PFSK-1 (cell line): ENCODE data around the gene HTRA2.

Experiments used
- SIN3A ChIP-seq: IDR thresholded peaks from 2 replicates; pipeline ENCODE4 v1.6.1; 2012; ENCODE audit warnings: mild to moderate bottlenecking, low read length, moderate library complexity, borderline replicate concordance; ENCODE audit not compliant: insufficient read depth
- TAF1 ChIP-seq: IDR thresholded peaks from 2 replicates; pipeline ENCODE4 v1.6.1; 2012; ENCODE audit warnings: low read length, control low read depth, borderline replicate concordance; ENCODE audit not compliant: insufficient read depth

DNA sequence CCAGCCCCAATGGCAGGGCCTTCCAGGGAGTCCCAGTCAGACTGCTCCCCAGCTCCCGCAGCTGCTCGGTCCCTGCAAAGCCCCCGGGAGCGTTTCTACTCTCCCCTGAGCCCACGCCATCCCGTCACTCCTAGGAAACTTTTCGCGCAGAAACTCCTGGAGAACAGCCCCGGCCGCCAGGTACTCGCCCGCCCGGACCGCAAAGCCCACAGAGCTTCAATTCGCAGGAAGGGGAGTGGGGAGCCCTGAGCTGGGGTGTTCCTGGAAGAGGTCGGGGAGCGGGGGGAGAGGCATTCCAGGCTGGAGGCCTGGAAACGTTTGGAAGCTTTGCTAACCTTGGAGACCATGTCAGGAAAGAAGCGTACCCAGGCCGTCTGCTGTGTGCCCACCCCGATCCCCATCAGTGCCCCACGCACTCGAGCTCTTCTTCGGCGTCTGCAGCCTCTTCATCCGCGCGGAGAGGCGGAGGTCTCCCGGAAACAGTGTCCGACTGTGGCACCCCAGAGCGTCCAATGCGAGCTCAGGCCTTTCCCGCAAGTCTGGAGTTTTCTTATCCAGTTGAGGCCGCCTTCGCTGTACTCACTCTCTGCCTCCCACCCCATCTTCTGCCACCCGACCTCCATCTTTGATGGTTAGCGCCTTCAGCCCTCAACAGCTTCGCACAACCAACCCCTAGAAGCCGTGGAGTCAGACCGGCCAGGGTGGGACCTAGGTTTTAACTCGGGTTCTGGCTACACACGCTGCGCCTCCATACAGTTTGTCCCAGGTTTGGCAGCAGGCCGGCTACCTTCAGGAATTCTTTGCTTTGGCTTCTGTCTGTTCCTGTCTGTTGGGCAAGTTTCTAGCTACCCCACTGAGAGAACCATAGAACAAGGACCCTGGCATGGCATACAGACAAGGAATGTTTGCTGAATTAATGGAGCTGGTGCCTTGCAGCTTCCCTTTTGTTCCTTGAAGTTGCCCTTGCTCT is 25.9 kb upstream of the HTRA2 start:
- no peak for TF ChIP-seq TAF1
- no peak for TF ChIP-seq SIN3A
